ENCODE data around the gene POLR2J. TPM values are rescaled to one million over a fixed set of nuclear protein-coding genes. Genes with fewer than 3 reads are reported as not detected.
"Not testable (repeated sequence)": the region's sequence is repeated elsewhere in the genome, so short reads cannot be mapped to it uniquely, and the experiment has no call there.

POLR2J gene
- 37.1 to 40.3 TPM (median 37.9 TPM) in 3 replicates for total RNA-seq

GRCh38 chr7:102478314-102479208 is at the start of gene POLR2J:
Gene POLR2J (minus strand): TSS chr7:102478922. CDS start chr7:102478860, 62 bp downstream.
- peak within 1 kb of the TSS; percentile 69 for H3K27ac Mint-ChIP-seq
- H3K9me3 Mint-ChIP-seq; H3K4me1 Mint-ChIP-seq; H3K36me3 Mint-ChIP-seq; H3K27me3 Mint-ChIP-seq (ENCODE audit: low read depth): not testable (repeated sequence)
- H3K4me3 Mint-ChIP-seq: peak within 1 kb of the TSS; percentile 82
- peak in 1 of 2 experiments; percentile 80 for DNase-seq (ENCODE audit: low spot score in 2 of 2, unreplicated experiment in 2 of 2)

GRCh38 chr7:102527822-102528793 is 49.4 kb upstream of the POLR2J start:
- not testable (repeated sequence) for H3K4me1 Mint-ChIP-seq; H3K4me3 Mint-ChIP-seq; H3K9me3 Mint-ChIP-seq; H3K27ac Mint-ChIP-seq; H3K36me3 Mint-ChIP-seq; DNase-seq (ENCODE audit: low spot score in 2 of 2, unreplicated experiment in 2 of 2); H3K27me3 Mint-ChIP-seq (ENCODE audit: low read depth)

- not testable (repeated sequence) for DNase-seq (ENCODE audit: low spot score in 2 of 2, unreplicated experiment in 2 of 2); H3K27me3 Mint-ChIP-seq (ENCODE audit: low read depth); H3K4me1 Mint-ChIP-seq; H3K27ac Mint-ChIP-seq; H3K9me3 Mint-ChIP-seq; H3K4me3 Mint-ChIP-seq; H3K36me3 Mint-ChIP-seq
Measured at GRCh38 chr7:102527182-102527581, 48.5 kb upstream of the POLR2J start.

GRCh38 chr7:102524803-102525202 is 46.1 kb upstream of the POLR2J start:
- not testable (repeated sequence) for H3K9me3 Mint-ChIP-seq; H3K27me3 Mint-ChIP-seq (ENCODE audit: low read depth); H3K4me3 Mint-ChIP-seq; DNase-seq (ENCODE audit: low spot score in 2 of 2, unreplicated experiment in 2 of 2); H3K27ac Mint-ChIP-seq; H3K36me3 Mint-ChIP-seq; H3K4me1 Mint-ChIP-seq

- H3K4me3 Mint-ChIP-seq; DNase-seq (ENCODE audit: low spot score in 2 of 2, unreplicated experiment in 2 of 2); H3K9me3 Mint-ChIP-seq; H3K4me1 Mint-ChIP-seq; H3K36me3 Mint-ChIP-seq; H3K27me3 Mint-ChIP-seq (ENCODE audit: low read depth); H3K27ac Mint-ChIP-seq: not testable (repeated sequence)
Measured at GRCh38 chr7:102520797-102521196, 42.1 kb upstream of the POLR2J start.

- not testable (repeated sequence) for H3K36me3 Mint-ChIP-seq; H3K4me1 Mint-ChIP-seq; H3K27ac Mint-ChIP-seq; DNase-seq (ENCODE audit: low spot score in 2 of 2, unreplicated experiment in 2 of 2); H3K9me3 Mint-ChIP-seq; H3K27me3 Mint-ChIP-seq (ENCODE audit: low read depth)
- peak within 1 kb of the TSS; percentile 41 for H3K4me3 Mint-ChIP-seq
Measured at GRCh38 chr7:102517550-102518147, 38.9 kb upstream of the POLR2J start, which contains the start of gene RASA4B. Gene RASA4B (minus strand): TSS chr7:102517777. CDS start chr7:102517710, 67 bp downstream.

GRCh38 chr7:102516951-102517350 is 38.2 kb upstream of the POLR2J start:
- not testable (repeated sequence) for H3K27ac Mint-ChIP-seq; H3K4me1 Mint-ChIP-seq; H3K4me3 Mint-ChIP-seq; H3K36me3 Mint-ChIP-seq; H3K27me3 Mint-ChIP-seq (ENCODE audit: low read depth); DNase-seq (ENCODE audit: low spot score in 2 of 2, unreplicated experiment in 2 of 2); H3K9me3 Mint-ChIP-seq

- not testable (repeated sequence) for H3K4me1 Mint-ChIP-seq; H3K27ac Mint-ChIP-seq; H3K27me3 Mint-ChIP-seq (ENCODE audit: low read depth); H3K4me3 Mint-ChIP-seq; H3K36me3 Mint-ChIP-seq; DNase-seq (ENCODE audit: low spot score in 2 of 2, unreplicated experiment in 2 of 2); H3K9me3 Mint-ChIP-seq
Measured at GRCh38 chr7:102515889-102516288, 37.2 kb upstream of the POLR2J start.

- H3K4me3 Mint-ChIP-seq; H3K27me3 Mint-ChIP-seq (ENCODE audit: low read depth); H3K36me3 Mint-ChIP-seq; H3K4me1 Mint-ChIP-seq; H3K9me3 Mint-ChIP-seq; DNase-seq (ENCODE audit: low spot score in 2 of 2, unreplicated experiment in 2 of 2); H3K27ac Mint-ChIP-seq: not testable (repeated sequence)
Measured at GRCh38 chr7:102514881-102515721, 36.4 kb upstream of the POLR2J start.

GRCh38 chr7:102512642-102513221 is 34.0 kb upstream of the POLR2J start:
- H3K4me3 Mint-ChIP-seq; H3K9me3 Mint-ChIP-seq; DNase-seq (ENCODE audit: low spot score in 2 of 2, unreplicated experiment in 2 of 2); H3K4me1 Mint-ChIP-seq; H3K27ac Mint-ChIP-seq; H3K27me3 Mint-ChIP-seq (ENCODE audit: low read depth); H3K36me3 Mint-ChIP-seq: not testable (repeated sequence)

- not testable (repeated sequence) for H3K27me3 Mint-ChIP-seq (ENCODE audit: low read depth); H3K9me3 Mint-ChIP-seq; H3K4me3 Mint-ChIP-seq; H3K4me1 Mint-ChIP-seq; H3K27ac Mint-ChIP-seq; DNase-seq (ENCODE audit: low spot score in 2 of 2, unreplicated experiment in 2 of 2); H3K36me3 Mint-ChIP-seq
Measured at GRCh38 chr7:102511860-102512522, 33.3 kb upstream of the POLR2J start.

- H3K36me3 Mint-ChIP-seq; H3K9me3 Mint-ChIP-seq; H3K4me1 Mint-ChIP-seq; H3K4me3 Mint-ChIP-seq; H3K27me3 Mint-ChIP-seq (ENCODE audit: low read depth); H3K27ac Mint-ChIP-seq; DNase-seq (ENCODE audit: low spot score in 2 of 2, unreplicated experiment in 2 of 2): not testable (repeated sequence)
Measured at GRCh38 chr7:102510575-102510974, 31.9 kb upstream of the POLR2J start.

All from mesothelial cell of epicardium (in vitro differentiated cells).